GM19238 (cell line): ENCODE measurements around the gene IQCC.

ENCODE experiments used
- DNase-seq: peaks from one replicate; pipeline ENCODE4 v3.0.0; 2011; ENCODE audit warnings: low spot score; ENCODE audit not compliant: insufficient read length

The IQCC gene

GRCh38 chr1:32256473-32257226, 51.2 kb downstream of the IQCC start:
- DNase-seq: no peak

- DNase-seq: no peak
Measured at GRCh38 chr1:32257227-32257508, 51.7 kb downstream of the IQCC start.
